ENCODE measurements around the gene HSP90AA1. TPM values are rescaled to one million over a fixed set of nuclear protein-coding genes. Genes with fewer than 3 reads are reported as not detected.
"Not testable (repeated sequence)": the region's sequence is repeated elsewhere in the genome, so short reads cannot be mapped to it uniquely, and the experiment has no call there.

HSP90AA1 gene
- total RNA-seq, 1 experiment from 2014 or later = 1,112 TPM

GRCh38 chr14:102078831-102079699 lies 7.8 kb downstream of the HSP90AA1 start:
- intact Hi-C loops (cut with micrococcal nuclease; ENCODE audit: unreplicated experiment) = no loop called here
- Histone ChIP-seq H3K27me3 (replicated peaks; ENCODE audit: insufficient read depth, low read depth, low read length, poor library complexity) (no peaks in the 10 kb centered on the region), H3K36me3 (ENCODE audit: insufficient read depth, low read length, poor library complexity, severe bottlenecking) (peaks cover 63% of the 10 kb centered on the region), H3K4me3 (ENCODE audit: low read depth, low read length, poor library complexity, severe bottlenecking) (no peak overlapping the region), H3K27ac (ENCODE audit: low read depth, low read length, poor library complexity, severe bottlenecking) (no peak overlapping the region), H3K4me1 (ENCODE audit: insufficient read depth, low read length, poor library complexity, severe bottlenecking) (peaks cover 15% of the 10 kb centered on the region), H3K9me3 (ENCODE audit: low read depth, low read length, poor library complexity, severe bottlenecking) (no peaks in the 10 kb centered on the region)
- ChIA-PET POLR2A (ENCODE audit: low non-redundant PET) (no interaction called here), CTCF (no interaction called here)
- TF ChIP-seq CTCF (conservative IDR thresholded peaks at IDR 0.05; ENCODE audit: low read depth, low read length) = no peak
- TF ChIP-seq EZH2 (IDR thresholded peaks at IDR 0.05; ENCODE audit: borderline replicate concordance, low read depth, low read length, poor library complexity, severe bottlenecking) = no peak
- no peak for DNase-seq (ENCODE audit: low spot score)
- BruUV-seq (replicated peaks) = no TSS peak

- H3K27ac ChIP-seq (ENCODE audit: low read depth, low read length, poor library complexity, severe bottlenecking); CTCF ChIA-PET; DNase-seq (ENCODE audit: low spot score); intact Hi-C loops (cut with micrococcal nuclease; ENCODE audit: unreplicated experiment); H3K4me1 ChIP-seq (ENCODE audit: insufficient read depth, low read length, poor library complexity, severe bottlenecking); BruUV-seq (replicated peaks); H3K9me3 ChIP-seq (ENCODE audit: low read depth, low read length, poor library complexity, severe bottlenecking); H3K27me3 ChIP-seq (replicated peaks; ENCODE audit: insufficient read depth, low read depth, low read length, poor library complexity); H3K4me3 ChIP-seq (ENCODE audit: low read depth, low read length, poor library complexity, severe bottlenecking): not testable (repeated sequence)
- POLR2A ChIA-PET (ENCODE audit: low non-redundant PET) = interaction anchor here (0.7 kb wide), 1 partner anchor 63 kb away, joined by 3 read pairs; no protein-coding TSS in a partner anchor
- peaks cover 56% of the 10 kb centered on the region for H3K36me3 ChIP-seq (ENCODE audit: insufficient read depth, low read length, poor library complexity, severe bottlenecking)
These were observed 8.5 kb downstream of the HSP90AA1 start for GRCh38 chr14:102078361-102078791.

- no peaks in the 10 kb centered on the region for H3K27me3 ChIP-seq (replicated peaks; ENCODE audit: insufficient read depth, low read depth, low read length, poor library complexity)
- no peaks in the 10 kb centered on the region for H3K9me3 ChIP-seq (ENCODE audit: low read depth, low read length, poor library complexity, severe bottlenecking)
- no peak overlapping the region for H3K27ac ChIP-seq (ENCODE audit: low read depth, low read length, poor library complexity, severe bottlenecking)
- no TSS peak for BruUV-seq (replicated peaks)
- H3K4me3 ChIP-seq (ENCODE audit: low read depth, low read length, poor library complexity, severe bottlenecking) = no peak overlapping the region
- DNase-seq (ENCODE audit: low spot score) = no peak
- ChIA-PET POLR2A (ENCODE audit: low non-redundant PET) (no interaction called here), CTCF (interaction anchor here (0.6 kb wide), 1 partner anchor 29 kb away, joined by 6 read pairs; no protein-coding TSS in a partner anchor)
- peaks cover 45% of the 10 kb centered on the region for H3K36me3 ChIP-seq (ENCODE audit: insufficient read depth, low read length, poor library complexity, severe bottlenecking)
- H3K4me1 ChIP-seq (ENCODE audit: insufficient read depth, low read length, poor library complexity, severe bottlenecking) = no peaks in the 10 kb centered on the region
- TF ChIP-seq CTCF (conservative IDR thresholded peaks at IDR 0.05; ENCODE audit: low read depth, low read length) = no peak
- TF ChIP-seq EZH2 (IDR thresholded peaks at IDR 0.05; ENCODE audit: borderline replicate concordance, low read depth, low read length, poor library complexity, severe bottlenecking) = no peak
- intact Hi-C loops (cut with micrococcal nuclease; ENCODE audit: unreplicated experiment) = no loop called here
These were observed 9.5 kb downstream of the HSP90AA1 start for GRCh38 chr14:102077382-102077709.

GRCh38 chr14:102075155-102075554 lies 11.7 kb downstream of the HSP90AA1 start:
- intact Hi-C loops (cut with micrococcal nuclease; ENCODE audit: unreplicated experiment) = no loop called here
- no TSS peak for BruUV-seq (replicated peaks)

More at GRCh38 chr14:102075155-102075554, 11.7 kb downstream of the HSP90AA1 start:
- H3K9me3 ChIP-seq (ENCODE audit: low read depth, low read length, poor library complexity, severe bottlenecking) = no peaks in the 10 kb centered on the region
- no peak for DNase-seq (ENCODE audit: low spot score)
- H3K4me3 ChIP-seq (ENCODE audit: low read depth, low read length, poor library complexity, severe bottlenecking) = no peak overlapping the region
- peaks cover 23% of the 10 kb centered on the region for H3K36me3 ChIP-seq (ENCODE audit: insufficient read depth, low read length, poor library complexity, severe bottlenecking)
- H3K27me3 ChIP-seq (replicated peaks; ENCODE audit: insufficient read depth, low read depth, low read length, poor library complexity) = no peaks in the 10 kb centered on the region
- POLR2A ChIA-PET (ENCODE audit: low non-redundant PET) = no interaction called here
- peaks cover 5% of the 10 kb centered on the region for H3K4me1 ChIP-seq (ENCODE audit: insufficient read depth, low read length, poor library complexity, severe bottlenecking)
- no peak overlapping the region for H3K27ac ChIP-seq (ENCODE audit: low read depth, low read length, poor library complexity, severe bottlenecking)
- no peak for TF ChIP-seq CTCF (conservative IDR thresholded peaks at IDR 0.05; ENCODE audit: low read depth, low read length)
- TF ChIP-seq EZH2 (IDR thresholded peaks at IDR 0.05; ENCODE audit: borderline replicate concordance, low read depth, low read length, poor library complexity, severe bottlenecking) = no peak
- CTCF ChIA-PET = no interaction called here
